ENCODE data around the gene ZNF750. TPM values are rescaled to one million over a fixed set of nuclear protein-coding genes. Genes with fewer than 3 reads are reported as not detected.
"Not testable (repeated sequence)": the region's sequence is repeated elsewhere in the genome, so short reads cannot be mapped to it uniquely, and the experiment has no call there.

The ZNF750 gene
- total and polyA plus RNA-seq, 8 donors = 0.38 to 3.4 (median 0.68) TPM

DNA sequence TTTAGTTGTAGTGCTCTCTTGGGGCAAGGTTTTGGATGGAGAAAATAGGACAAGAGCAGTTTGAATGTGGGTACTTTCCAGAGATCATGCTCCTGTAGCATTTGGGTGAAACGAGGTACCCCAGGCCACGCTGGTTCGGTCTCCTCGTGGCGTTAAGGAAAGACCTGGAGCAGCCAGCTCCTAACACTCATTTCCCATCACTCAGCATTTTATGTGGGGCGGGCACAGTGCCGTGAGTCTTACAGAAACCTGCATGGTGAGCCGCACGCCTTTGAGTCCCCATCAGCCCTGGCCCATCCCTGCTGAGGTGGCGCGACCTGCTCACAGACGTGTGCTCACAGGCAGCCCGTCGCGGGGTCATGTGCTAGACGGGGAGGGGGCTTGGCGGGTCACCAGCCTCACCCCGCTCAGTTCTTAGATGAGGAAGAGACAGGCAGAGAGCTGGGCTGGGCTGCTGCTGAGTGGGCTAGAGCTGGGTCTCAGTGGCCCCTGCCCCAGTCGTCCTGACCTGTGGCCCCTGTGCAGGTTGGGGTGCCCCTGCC is 50.7 kb downstream of the ZNF750 start:
- Histone ChIP-seq H3K27ac (no peak overlapping the region), H3K27me3 (no peaks in the 10 kb centered on the region), H3K4me3 (no peak overlapping the region), H3K9me3 (no peaks in the 10 kb centered on the region), H3K4me1 (no peaks in the 10 kb centered on the region), H3K36me3 (peaks cover 0 to 18% of the 10 kb centered on the region in 2 donors)
- TF ChIP-seq, protein P1, sequence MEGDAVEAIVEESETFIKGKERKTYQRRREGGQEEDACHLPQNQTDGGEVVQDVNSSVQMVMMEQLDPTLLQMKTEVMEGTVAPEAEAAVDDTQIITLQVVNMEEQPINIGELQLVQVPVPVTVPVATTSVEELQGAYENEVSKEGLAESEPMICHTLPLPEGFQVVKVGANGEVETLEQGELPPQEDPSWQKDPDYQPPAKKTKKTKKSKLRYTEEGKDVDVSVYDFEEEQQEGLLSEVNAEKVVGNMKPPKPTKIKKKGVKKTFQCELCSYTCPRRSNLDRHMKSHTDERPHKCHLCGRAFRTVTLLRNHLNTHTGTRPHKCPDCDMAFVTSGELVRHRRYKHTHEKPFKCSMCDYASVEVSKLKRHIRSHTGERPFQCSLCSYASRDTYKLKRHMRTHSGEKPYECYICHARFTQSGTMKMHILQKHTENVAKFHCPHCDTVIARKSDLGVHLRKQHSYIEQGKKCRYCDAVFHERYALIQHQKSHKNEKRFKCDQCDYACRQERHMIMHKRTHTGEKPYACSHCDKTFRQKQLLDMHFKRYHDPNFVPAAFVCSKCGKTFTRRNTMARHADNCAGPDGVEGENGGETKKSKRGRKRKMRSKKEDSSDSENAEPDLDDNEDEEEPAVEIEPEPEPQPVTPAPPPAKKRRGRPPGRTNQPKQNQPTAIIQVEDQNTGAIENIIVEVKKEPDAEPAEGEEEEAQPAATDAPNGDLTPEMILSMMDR (IDR thresholded peaks at IDR 0.05) = no peak
- DNase-seq (no peak), ATAC-seq (no peak)
- intact Hi-C loops (cut with DNase I) = no loop called here

DNA sequence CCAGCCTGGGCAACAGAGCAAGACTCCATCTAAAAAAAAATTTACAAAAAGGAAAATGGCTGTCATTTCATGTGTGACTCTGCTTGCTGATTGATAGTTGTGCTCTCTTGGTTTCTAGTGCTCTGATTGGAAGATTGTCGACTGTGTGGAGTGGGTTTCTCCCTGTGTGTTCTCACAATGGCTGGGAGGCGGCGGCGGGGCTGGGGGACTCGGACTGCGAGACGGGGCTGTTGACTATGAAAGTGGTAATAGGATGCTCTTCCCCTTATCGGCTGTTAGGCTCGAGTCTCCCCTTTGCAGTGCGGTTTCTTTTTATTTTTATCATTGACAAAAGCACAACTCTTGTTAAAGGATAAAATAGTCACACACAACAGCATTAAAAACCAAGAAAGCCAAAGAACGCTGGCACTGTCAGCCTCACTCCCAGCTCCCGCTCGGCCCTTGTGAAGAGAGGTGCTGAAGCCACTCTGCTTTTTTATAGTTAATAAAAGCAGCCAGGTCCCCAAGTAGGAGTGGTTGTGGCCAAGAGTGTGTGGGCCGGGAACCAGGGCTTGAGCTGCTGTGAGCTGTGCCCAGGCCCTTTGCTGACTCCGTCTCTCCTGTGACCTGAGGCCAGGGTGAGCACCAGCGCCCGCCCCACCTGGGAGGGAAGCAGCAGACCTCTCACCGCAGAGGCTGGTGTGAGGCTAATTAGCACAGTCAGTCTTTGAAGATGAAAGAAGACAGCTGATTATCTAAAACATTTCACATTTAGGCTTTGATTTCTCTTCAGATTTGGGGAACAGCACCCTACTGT is 51.4 kb downstream of the ZNF750 start:
- TF ChIP-seq, protein P1 (IDR thresholded peaks at IDR 0.05) = no peak
- H3K4me1 ChIP-seq = no peaks in the 10 kb centered on the region
- DNase-seq (peak in 1 of 4 donors; percentile 37), ATAC-seq (no peak)
- H3K27ac ChIP-seq = no peak overlapping the region
- peaks cover 0 to 25% of the 10 kb centered on the region in 2 donors for H3K36me3 ChIP-seq
- no peak overlapping the region for H3K4me3 ChIP-seq
- no peaks in the 10 kb centered on the region for H3K9me3 ChIP-seq
- intact Hi-C loops (cut with DNase I) = no loop called here
- H3K27me3 ChIP-seq = no peaks in the 10 kb centered on the region

DNA sequence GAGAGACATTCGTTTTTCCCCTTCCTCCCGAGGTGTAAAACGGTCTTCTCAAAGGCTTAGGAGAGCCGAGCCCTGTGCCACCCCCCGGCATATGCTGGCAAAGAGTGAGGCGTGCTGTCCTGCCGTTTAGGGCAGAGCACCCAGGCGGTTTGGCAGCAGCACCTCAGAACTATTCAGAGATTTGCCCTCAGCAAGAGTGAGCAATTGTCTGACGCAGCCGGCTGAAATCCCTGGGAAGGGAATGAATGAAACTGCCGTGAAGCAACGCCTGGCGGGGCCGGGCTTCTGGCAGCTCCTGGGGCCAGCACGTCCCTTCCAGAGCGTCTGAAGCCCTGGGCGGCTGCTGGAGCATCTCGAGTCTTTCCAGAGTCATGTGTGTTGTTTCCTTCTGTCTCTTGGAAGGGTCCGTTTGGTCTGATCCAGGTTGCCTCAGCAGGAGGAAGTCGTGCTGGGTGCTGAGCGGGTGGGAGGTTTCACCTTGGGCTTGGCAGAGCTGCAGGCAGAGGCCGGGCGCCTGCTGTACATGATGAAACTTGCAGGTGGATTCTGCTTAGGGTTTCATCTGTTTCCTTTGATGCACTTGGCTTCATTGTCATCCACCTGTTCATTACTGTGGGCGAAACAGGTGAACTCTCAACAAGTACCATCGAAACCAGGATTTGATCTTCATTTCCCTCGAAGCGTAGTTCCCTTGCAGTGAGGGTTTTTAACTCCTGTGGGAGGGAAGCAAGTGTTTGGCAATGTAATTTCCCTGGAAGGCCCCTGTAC is 52.6 kb downstream of the ZNF750 start:
- Histone ChIP-seq H3K4me3 (no peak overlapping the region), H3K9me3 (no peaks in the 10 kb centered on the region), H3K27ac (no peak overlapping the region), H3K27me3 (no peaks in the 10 kb centered on the region), H3K4me1 (peaks cover 0 to 4% of the 10 kb centered on the region in 2 donors), H3K36me3 (peaks cover 0 to 32% of the 10 kb centered on the region in 2 donors)
- intact Hi-C loops (cut with DNase I) = no loop called here
- ATAC-seq (no peak), DNase-seq (peak in 1 of 4 donors; percentile 69)
- TF ChIP-seq, protein P1 (IDR thresholded peaks at IDR 0.05) = no peak

DNA sequence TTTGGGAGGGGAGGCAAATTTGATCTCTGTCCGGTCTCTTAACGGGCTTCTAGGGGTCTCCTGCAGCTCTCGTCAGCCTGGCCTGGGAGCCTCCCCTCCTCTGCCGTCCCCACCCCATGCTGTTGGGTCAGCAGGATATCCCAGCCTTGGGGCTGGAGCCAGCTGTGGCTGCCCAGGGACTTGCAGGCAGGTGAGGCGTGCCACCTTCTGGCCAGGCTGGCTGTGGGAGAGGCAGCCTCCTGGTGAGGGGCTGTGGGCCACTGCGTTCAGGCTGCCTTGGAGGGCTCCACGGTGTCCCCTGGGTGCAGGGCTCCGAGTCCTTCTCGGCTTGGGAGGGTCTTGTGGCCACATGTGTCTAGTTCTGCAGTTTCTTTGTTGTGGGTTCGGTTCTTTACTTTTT is 53.4 kb downstream of the ZNF750 start:
- Histone ChIP-seq H3K36me3 (peaks cover 0 to 25% of the 10 kb centered on the region in 2 donors), H3K27me3 (no peaks in the 10 kb centered on the region), H3K4me1 (peaks cover 0 to 10% of the 10 kb centered on the region in 2 donors), H3K4me3 (no peak overlapping the region), H3K9me3 (no peaks in the 10 kb centered on the region), H3K27ac (no peak overlapping the region)
- DNase-seq (peak in 1 of 4 donors; percentile 66), ATAC-seq (no peak)
- intact Hi-C loops (cut with DNase I) = no loop called here
- TF ChIP-seq, protein P1 (IDR thresholded peaks at IDR 0.05) = no peak

DNA sequence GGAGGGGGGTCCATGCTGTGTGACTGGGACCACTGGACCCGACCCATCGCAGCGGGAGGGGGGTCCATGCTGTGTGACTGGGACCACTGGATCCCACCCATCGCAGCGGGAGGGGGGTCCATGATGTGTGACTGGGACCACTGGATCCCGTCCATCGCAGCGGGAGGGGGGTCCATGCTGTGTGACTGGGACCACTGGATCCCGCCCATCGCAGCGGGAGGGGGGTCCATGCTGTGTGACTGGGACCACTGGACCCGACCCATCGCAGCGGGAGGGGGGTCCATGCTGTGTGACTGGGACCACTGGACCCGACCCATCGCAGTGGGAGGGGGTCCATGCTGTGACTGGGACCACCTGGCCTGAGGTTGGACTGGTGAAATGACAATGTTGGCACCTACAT is 54.2 kb downstream of the ZNF750 start:
- H3K27ac ChIP-seq; intact Hi-C loops (cut with DNase I); H3K9me3 ChIP-seq; H3K4me3 ChIP-seq; H3K27me3 ChIP-seq; H3K4me1 ChIP-seq; DNase-seq; ATAC-seq: not testable (repeated sequence)
- peaks cover 0 to 22% of the 10 kb centered on the region in 2 donors for H3K36me3 ChIP-seq

All from left lung (tissue), 10 donors.